GM18499 (cell line): Measurements from ENCODE around the gene DEFB129.
A peak's percentile ranks its signal among the peaks of the same experiment; 100 is the strongest.
"Not testable (repeated sequence)": the region's sequence is repeated elsewhere in the genome, so short reads cannot be mapped to it uniquely, and the experiment has no call there.

ENCODE experiments used
- ATAC-seq: cut with Tn5 transposase; IDR thresholded peaks from one replicate; pipeline ENCODE4 v1.9.1; 2021; ENCODE audit warnings: moderate number of reproducible peaks; ENCODE audit not compliant: insufficient read depth, unreplicated experiment

Gene DEFB129

DNA sequence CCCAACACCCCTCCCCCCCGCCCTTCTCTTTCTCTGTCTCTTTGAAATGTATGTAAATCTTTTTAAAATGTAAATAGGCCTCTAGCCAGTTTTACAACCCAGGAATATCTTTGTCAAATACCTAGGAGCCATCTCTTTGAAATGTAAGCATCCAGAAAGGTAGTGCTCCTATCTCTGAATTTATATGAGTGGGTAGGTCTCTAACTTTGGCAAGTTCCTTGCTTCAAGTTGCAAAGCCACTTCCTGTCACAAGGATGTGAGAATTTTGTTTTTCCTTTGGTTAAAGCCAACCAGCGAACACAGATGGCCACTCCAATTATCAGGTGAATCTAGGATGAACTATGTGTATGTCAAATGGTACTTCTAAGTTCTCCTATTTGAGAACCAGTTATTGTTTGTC lies 24.3 kb downstream of the DEFB129 start:
- no peak for ATAC-seq

DNA sequence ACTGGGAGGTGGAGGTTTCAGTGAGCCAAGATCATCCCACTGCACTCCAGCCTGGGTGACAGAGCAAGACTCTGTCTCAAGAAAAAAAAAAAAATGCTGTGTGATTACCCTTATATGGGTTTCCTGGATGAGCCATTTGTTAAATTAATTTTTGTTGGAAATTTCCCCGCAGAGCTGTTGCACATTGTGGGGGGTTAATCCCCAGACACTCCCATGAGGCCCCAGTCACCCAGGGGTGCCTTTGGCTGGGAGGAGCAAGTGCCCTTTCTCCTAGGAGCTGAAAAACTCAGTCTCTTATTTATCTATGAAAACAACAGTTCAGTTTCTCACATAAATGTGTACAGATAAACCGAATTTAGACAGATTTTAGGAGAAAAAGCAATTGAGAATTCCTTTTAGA lies 25.7 kb downstream of the DEFB129 start:
- no peak for ATAC-seq

DNA sequence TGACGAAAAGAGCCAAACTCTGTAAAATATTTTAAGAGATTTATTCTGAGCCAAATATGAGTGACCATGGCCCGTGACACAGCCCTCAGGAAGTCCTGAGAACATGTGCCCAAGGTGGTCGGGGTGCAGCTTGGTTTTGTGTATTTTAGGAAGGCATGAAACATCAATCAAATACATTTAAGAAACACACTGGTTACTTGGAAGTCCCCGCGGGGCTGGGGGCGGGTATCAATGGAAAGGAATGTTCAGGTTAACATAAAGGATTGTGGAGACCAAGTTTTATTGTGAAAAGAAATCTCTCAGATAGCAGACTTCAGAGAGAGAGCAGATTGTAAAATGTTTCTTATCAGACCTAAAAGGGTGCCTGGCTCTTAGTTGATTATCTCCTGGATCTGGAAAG lies 26.4 kb downstream of the DEFB129 start:
- not testable (repeated sequence) for ATAC-seq

DNA sequence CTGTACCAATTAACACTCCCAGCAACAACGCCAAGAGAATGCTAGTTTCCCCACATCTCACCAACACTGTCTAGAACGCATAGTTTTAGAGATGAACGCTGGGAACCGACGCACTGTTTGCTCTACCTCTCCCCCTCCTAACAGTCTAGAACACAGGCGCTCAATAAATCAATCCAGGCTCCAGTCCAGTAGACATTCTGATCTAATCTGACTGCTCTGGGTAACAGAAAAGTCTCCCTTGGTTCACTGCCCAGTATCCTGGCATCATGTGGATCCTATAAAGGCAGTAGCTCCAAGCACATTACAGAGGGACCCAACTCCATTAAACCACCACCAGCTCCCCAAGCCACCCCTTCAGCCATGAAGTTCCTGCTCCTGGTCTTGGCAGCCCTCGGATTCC lies 30.4 kb downstream of the DEFB129 start, which contains the start of gene DEFB132:
TSS of gene DEFB132 (plus strand) at position 306 of the 400 bp plus-strand sequence. CDS start at position 361, 55 bp downstream.
- no peak for ATAC-seq

DNA sequence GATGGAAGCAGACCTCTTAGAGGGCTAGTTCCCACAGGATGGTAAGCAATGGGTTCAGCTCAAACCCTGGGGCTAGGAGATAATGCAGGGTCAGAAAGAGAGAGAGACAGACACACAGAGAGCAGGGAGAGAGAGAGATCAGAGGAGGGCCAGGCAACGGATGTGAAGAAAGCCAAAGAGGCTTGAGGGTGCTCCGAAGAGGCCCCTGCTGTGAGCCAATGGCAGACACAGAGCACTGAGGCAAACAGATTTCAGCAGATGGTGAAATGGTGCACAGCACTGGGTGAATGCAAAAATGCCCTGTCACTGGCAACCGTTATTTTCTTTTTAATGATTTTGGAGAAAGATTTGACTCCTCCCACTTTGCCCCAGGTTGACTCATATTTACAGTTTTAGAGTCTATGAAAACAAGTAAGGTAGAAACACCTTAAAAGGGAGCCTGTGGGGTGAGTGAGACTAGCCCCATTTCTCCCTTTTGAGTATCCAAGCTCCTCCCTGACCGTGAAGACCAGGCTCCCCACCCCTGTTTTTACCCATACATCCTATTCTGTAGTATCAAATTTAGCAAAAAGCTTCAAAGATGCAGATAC lies 31.3 kb downstream of the DEFB129 start:
- ATAC-seq = no peak

DNA sequence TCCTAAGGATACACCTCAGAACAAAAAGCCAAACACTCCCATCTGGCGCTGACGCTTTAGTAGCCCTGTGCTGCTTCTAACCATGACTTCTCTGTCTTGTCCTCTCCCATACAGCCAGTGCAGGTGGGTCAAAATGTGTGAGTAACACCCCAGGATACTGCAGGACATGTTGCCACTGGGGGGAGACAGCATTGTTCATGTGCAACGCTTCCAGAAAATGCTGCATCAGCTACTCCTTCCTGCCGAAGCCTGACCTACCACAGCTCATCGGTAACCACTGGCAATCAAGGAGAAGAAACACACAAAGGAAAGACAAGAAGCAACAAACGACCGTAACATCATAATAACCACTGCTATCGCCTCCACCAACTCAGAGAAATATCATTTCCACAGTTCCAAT lies 31.9 kb downstream of the DEFB129 start:
- no peak for ATAC-seq

DNA sequence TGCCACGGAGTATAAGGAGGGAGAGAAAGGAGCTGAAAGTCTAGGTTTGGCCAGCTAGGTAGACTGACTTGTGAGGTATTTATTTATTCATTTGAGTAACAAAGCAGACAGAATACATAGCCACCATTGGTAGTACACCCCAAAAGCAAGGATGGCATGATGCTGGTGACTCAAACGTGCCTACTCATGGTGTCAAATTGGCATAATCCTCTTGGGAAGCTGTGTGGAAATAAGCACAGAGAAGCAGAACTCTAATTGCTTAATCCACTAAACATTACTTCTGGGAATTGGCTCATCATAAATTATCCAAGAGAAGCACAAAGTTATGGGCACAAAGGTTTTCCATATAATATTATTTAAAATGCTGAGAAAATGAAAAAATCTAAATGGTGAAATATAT lies 32.9 kb downstream of the DEFB129 start:
- no peak for ATAC-seq

DNA sequence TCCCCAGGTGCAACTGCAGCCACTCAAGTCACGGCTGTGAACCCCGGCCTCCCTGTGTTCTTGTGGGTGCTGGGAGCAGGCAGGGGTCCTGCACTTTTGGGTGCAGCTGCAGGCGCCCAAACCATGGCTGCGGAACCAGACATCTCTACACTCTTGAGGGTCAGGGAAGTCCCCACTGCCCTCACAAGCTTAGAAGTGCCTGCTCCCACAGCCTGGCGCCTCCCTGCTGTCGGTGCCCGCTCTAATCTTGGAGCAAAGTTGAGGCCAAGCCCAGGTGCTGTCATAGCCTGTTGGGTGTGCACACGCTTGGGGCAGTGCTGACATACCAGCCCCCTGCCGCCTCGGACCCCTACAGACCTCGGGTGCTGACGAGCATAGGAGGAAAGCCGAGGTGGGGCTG lies 36.6 kb downstream of the DEFB129 start:
- no peak for ATAC-seq

DNA sequence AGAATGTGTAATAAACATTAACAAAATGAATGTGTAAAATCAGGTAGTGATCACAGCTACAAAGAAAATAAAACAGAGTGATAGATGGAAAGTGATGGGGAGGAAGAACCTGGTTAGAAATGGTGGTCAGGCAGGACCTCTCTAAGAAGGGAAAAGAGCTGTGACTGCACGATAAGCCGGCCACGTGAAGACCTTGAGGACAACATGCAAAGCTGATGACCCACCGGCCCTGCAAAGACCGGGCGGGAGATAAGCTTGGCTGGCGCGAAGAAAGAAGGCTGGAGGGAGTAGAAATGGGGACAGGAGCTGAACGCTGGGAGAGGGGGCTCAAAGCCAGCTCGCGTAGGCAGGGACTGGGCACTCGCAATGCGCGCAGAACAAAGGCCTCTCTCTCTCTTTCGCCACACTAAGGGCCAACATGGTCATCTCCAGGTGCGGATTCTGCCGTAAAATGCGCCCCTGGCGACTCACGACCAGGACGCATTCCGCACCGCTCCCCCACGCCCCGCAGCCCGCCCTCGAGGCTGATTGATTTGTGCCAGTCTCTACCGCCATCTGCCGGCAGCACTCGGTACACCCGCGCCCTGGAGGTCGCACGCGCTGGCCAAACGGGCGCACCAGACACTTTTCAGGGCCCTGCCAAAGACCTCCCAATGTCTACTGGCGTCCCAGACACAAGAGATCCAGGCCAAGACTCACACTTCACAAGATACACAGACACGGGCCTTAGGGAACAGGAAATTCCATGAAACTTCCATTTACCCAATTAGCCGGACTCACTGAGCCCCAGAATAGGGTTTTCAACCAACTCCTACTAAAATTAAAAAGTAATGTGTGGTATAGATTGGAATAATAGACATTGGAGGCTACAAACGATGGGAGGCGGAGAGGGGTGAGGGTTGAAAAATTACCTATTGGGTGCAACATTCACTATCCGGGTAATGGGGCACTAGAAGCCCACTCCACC lies 39.8 kb downstream of the DEFB129 start:
- peak; percentile 86 for ATAC-seq

DNA sequence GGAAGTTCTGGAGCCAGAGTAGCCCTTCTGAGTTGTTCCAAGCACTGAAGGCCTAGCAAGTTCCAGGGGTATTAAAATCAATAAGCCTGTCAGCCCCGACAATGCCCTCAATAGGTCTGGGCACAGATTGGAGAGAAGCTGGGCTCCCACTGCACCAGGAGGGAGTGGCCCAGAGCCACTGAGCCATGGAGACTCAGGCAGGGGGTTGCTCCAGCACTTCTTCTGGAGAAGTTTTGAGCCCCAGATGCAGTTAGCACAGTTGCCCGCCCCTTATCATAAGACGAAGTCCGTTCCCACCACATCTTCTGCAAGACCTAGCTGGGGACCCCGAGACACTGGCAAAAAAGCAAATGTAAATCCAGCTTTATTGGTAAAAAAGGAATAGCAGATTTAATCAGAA lies 43.5 kb downstream of the DEFB129 start:
- no peak for ATAC-seq

DNA sequence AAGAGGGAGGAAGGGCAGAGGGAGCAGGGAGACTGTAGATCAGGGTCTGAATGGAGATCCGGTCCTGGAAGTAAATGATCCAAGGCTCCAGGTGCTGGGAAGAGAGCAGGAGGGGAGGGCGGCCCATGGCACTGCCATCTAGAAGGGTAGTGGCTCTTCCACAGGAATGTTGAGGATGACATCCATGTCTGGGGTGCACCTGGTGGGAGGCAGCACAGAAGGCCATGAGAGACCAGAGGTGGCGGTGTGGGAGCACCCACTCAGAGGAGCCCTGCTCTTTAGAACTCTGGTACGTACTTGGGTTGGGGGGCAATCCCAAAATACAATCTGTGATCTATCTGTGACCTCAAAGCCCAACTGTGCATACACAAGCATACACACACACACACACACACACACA lies 44.0 kb downstream of the DEFB129 start:
- ATAC-seq = no peak

DNA sequence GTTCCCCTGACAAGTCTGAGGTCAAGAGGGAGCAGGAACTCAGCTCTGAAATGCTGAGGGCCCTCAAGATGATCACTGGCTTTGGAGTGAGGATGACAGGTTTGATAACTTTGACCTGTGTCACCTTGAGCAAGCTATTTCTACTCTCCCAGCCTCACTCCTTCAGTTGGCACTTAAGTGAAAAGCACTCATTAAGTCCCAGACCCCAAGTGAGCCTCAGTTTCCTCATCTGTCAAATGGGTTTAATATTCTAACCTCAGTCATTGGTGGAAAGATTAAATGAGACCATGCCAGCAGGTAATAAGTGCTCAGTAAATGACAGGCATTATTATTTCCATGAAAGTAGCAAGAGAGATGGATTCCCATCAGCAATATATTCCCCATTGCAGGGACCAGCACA lies 44.5 kb downstream of the DEFB129 start:
- ATAC-seq = no peak

DNA sequence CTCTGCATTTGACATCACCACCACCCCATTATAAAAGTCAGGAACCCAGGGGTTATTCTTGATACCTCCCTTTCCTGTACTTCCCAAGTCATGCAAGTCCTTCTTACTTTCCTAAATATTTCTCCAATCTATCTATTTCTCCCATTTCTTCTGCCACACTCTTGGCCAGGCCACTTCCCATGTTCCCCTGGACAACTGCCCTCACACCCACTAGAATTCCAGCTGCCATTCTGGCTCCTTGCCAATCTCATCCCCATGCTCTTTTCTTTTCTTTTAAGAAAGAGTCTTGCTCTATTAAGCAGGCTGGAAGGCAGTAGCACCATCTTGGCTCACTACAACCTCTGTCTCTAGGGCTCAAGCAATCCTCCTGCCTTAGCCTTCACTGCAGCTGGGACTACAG lies 45.7 kb downstream of the DEFB129 start:
- ATAC-seq = no peak

DNA sequence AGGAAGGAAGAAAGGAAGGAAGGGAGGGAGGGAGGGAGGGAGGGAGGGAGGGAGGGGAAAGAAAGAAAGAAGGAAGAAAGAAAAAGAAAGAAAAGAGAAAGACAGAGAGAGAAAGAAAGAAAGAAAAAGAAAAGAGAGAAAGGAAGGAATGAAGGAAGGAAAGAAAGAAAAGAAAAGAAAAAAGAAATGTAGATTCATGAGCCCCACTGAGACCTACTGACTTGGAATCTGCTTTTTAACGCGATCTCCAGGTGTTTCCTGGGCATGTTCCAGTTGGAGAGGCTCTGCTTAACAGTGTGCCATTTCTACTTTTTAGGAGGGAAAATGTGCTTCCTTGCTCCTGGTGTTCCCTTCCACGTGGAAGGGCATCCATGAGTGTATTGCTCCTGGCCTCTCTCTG lies 46.8 kb downstream of the DEFB129 start:
- ATAC-seq = no peak

DNA sequence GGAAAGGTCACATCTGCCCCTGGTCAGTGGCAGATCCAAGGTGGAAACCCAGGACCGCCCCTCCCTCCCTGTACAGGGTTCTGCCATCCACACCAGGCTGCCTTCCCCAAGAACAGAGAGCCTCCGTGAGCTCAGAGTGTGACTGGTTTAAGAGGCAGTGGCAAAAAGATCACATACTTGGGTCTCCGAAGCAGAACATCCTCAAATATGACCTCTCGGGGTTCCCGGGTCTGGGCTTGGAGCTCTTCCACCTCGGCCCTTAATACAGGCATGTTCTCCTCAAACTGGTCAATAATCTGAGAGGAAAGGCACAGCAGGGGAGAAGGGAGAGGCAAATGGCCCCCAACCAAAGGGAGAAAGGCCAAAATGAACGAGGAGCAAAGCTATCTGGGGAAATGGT lies 48.7 kb downstream of the DEFB129 start:
- no peak for ATAC-seq

DNA sequence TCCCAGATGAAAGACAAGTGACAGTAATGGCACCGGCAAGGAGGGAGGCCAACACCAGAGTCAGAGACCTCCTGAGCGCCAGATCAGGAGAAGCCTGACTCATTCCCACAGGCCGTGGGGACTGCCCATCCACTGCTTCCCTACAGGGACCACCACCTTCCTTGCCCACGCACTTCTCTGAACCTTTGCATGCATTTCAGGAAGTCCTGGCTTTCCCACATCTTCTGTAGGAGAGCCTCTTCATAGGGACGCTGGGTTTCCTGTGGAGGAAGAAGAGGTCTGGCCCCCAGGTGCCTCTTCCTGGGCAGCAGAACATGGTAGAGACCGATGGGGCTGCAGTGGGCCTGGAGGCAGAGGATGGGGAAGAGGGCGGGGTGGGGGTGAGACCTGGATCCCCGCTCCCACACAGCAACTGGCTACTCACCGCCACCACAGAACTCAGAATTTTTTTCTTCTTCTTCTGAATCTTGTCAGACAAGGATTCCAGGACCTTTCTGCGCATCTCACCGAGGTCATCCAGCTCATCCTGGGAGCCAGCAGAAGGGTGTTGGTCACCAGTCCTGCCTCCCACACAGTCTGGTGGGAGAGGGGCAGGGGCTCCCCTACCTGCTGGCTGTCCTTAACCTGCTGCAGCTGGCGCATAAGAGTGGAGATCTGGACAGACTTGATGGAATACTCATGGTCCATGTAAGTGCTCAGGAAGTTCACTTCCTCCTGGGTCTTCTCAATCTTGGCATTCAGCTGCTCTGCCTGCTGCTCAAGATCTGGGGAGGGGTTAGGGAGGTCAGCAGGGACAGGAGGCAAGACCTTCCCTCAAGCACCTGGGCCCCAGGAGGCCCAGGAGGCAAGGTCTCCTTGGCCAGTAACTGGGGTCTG lies 49.8 kb downstream of the DEFB129 start:
- ATAC-seq = no peak

DNA sequence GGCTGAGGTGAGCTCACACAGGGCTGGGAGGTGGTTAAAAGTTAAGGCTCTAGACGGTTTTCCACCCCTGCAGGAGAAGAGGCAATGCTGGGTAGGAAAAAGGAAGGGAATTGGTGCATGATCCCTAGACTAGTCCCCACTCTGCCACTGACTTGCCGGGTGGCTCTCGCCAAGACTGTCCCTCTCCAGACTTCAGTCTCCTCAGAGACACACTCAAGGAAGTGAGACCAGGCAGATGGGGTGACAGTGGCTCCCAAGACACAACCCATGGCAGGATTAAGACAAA lies 50.4 kb downstream of the DEFB129 start:
- ATAC-seq = no peak

DNA sequence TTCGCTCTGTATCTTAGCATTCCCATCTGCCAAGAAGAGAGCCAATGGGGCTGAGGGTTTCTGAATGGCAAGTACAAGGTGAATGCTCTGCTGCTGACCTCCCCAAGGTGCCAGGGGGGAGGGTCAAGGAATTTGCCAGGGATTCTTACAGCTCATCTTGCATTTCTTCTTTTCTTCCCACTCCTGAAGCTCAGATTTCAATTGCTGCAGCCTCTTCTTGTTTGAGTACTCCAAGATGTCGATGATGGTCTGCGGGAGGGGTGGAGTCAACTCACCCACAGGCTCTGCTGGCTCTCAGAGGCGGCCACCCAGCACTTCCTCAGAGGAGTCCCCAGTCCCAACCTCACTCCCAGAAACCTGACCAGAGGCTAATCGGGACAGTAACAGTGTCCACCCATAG lies 51.1 kb downstream of the DEFB129 start:
- no peak for ATAC-seq

DNA sequence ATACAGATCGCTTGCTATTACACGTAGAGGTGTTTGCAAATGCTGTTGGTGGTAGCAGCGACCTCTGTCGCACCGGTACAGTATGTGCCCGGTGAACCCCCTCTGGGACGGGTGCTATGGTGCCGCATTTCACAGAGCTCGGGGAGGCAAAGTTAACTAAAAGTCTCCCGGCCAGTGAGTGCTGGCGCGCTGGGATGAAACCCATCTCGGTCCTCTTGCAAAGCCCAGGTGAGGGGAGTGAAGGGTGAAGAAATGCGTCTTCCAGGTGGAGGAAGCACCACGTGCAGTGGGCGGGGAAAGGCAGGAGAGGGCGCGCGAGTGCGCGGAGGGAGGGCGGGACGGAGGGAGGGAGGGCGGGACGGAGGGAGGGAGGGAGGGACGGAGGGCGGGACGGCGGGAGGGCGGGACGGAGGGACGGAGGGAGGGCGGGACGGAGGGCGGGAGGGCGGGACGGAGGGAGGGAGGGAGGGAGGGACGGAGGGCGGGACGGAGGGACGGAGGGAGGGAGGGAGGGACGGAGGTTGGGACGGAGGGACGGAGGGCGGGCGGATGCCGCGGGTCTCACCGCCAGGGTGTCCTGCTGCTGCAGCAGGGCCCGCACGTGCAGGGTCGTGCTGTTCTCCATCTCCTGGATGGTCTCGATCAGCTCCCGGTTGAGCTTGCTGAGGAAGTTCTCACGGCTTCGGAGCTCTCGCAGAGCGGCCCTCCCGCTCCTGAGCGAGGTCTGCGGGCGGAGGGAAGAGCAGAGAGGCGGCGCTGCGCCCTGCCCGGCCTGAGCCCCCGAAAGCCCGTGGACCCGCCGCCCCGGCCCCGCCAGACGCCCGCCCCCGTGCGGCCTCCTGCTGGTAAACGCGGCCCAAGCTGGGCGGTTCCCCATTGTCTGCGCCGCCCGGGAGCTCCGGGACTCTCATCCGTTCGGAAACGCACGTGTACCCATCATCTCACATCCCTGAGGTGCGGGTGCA lies 51.8 kb downstream of the DEFB129 start:
- ATAC-seq = no peak
